Sigmoid colon (tissue), 3 donors: ENCODE data around the gene IL2RA.

Experiments used
- POLR2A ChIP-seq, 2 donors: fragments of 450-650 bp; IDR thresholded peaks; one replicate each; pipeline ENCODE4 v1.6.1; 2016; ENCODE audit warnings: antibody characterized with exemption in 2 of 2, mild to moderate bottlenecking in 2 of 2, moderate library complexity in 2 of 2
- TF ChIP-seq, protein P1 (sequence below), 4 experiments: fragments of 450-650 bp in 3 of 4; fragments of 200-600 bp in 1 of 4; IDR thresholded peaks; one replicate each; pipeline ENCODE4 v1.5.1; 2016 to 2019; ENCODE audit warnings: antibody characterized with exemption in 4 of 4, mild to moderate bottlenecking in 3 of 4, moderate library complexity in 2 of 4

DNA sequence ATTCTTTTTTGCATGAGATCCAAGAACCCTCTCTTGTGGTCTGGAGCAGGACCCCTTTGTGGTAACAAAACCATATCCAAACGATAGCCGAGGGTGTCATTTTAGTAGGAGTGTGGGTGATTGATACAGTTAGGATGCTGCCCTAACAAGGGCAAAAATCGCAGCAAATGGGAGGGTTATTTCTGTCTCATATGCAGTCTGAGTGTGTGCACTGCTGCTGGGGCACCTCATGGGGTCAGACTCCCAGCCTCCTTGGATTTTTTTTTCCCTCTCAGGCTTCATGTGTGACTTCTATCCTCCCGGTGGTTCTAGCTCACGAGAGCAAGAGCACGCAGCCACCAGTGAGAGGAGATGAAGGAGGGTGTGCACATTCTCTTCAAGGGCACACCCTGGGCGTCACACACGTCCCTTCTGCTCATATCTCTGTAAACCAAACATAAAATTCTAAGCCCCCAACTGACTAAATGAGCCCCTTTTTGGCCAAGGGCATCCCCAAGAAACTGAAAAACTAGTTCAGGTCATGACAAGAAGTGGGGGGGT lies 56.2 kb downstream of the IL2RA start:
- TF ChIP-seq, protein P1, sequence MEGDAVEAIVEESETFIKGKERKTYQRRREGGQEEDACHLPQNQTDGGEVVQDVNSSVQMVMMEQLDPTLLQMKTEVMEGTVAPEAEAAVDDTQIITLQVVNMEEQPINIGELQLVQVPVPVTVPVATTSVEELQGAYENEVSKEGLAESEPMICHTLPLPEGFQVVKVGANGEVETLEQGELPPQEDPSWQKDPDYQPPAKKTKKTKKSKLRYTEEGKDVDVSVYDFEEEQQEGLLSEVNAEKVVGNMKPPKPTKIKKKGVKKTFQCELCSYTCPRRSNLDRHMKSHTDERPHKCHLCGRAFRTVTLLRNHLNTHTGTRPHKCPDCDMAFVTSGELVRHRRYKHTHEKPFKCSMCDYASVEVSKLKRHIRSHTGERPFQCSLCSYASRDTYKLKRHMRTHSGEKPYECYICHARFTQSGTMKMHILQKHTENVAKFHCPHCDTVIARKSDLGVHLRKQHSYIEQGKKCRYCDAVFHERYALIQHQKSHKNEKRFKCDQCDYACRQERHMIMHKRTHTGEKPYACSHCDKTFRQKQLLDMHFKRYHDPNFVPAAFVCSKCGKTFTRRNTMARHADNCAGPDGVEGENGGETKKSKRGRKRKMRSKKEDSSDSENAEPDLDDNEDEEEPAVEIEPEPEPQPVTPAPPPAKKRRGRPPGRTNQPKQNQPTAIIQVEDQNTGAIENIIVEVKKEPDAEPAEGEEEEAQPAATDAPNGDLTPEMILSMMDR (IDR thresholded peaks at IDR 0.05): no peak
- TF ChIP-seq POLR2A (IDR thresholded peaks at IDR 0.05): no peak
